Upper lobe of right lung (tissue), 1 donor: ENCODE results near the gene PRDM16. TPM values are rescaled to one million over a fixed set of nuclear protein-coding genes. Genes with fewer than 3 reads are reported as not detected.
A peak's percentile ranks its signal among the peaks of the same experiment; 100 is the strongest.

ENCODE experiments used
- ATAC-seq: fragments of 200-7000 bp; cut with Tn5 transposase; one replicate; pipeline ENCODE4 v1.9.1; 2020; ENCODE audit warnings: mild to moderate bottlenecking, moderate library complexity
- DNase-seq: peaks from one replicate; pipeline ENCODE4 v3.0.0-alpha.2; 2020
- H3K27ac ChIP-seq: fragments of 200-600 bp; one replicate; pipeline ENCODE4 v1.8.0; 2022
- H3K27me3 ChIP-seq: fragments of 200-600 bp; one replicate; pipeline ENCODE4 v1.8.0; 2022; ENCODE audit warnings: mild to moderate bottlenecking
- H3K36me3 ChIP-seq: fragments of 200-600 bp; one replicate; pipeline ENCODE4 v1.8.0; 2022
- H3K4me1 ChIP-seq: fragments of 200-600 bp; one replicate; pipeline ENCODE4 v1.8.0; 2022
- H3K4me3 ChIP-seq: fragments of 200-600 bp; one replicate; pipeline ENCODE4 v1.8.0; 2022; ENCODE audit warnings: mild to moderate bottlenecking
- H3K9me3 ChIP-seq: fragments of 200-600 bp; one replicate; pipeline ENCODE4 v1.8.0; 2022
- CTCF ChIP-seq: fragments of 200-600 bp; IDR thresholded peaks from one replicate; pipeline ENCODE4 v1.8.0; 2022; ENCODE audit warnings: antibody characterized with exemption
- intact Hi-C: fragments of 100-400 bp; cut with DNase I; formaldehyde crosslinking; loops from one replicate; pipeline ENCODE4 v1.11.0; 2022
- total RNA-seq: library from RNA; stranded (reverse); fragmentation: NEBNext Ultra II Directional; extraction: Animal tissue kit (Norgen Biotek cat#: 25700); gene quantifications from one replicate; pipeline ENCODE4 v1.2.1, GENCODE V29; 2021
- donor health status: DM: no; HTN: yes; CAD: no; lungs with severe emphysema.

The PRDM16 gene
- total RNA-seq, 1 donor from 2014 or later: 21.0 TPM

- peaks cover 4% of the 10 kb centered on the region for H3K27me3 ChIP-seq
- H3K9me3 ChIP-seq: no peaks in the 10 kb centered on the region
- no peaks in the 10 kb centered on the region for H3K4me1 ChIP-seq
- intact Hi-C loops: no loop called here
- H3K27ac ChIP-seq: no peak overlapping the region
- no peak overlapping the region for H3K4me3 ChIP-seq
- ATAC-seq: peak; percentile 87
- H3K36me3 ChIP-seq: no peaks in the 10 kb centered on the region
- peak; percentile 86 for DNase-seq
- no peak for TF ChIP-seq CTCF
Observed at GRCh38 chr1:3423245-3423829, 354.3 kb downstream of the PRDM16 start.

- Histone ChIP-seq H3K27me3 (peaks cover 4% of the 10 kb centered on the region), H3K4me1 (no peaks in the 10 kb centered on the region), H3K9me3 (no peaks in the 10 kb centered on the region), H3K27ac (no peak overlapping the region), H3K4me3 (no peak overlapping the region), H3K36me3 (no peaks in the 10 kb centered on the region)
- ATAC-seq (no peak), DNase-seq (no peak)
- intact Hi-C loops: no loop called here
- TF ChIP-seq CTCF: no peak
Observed at GRCh38 chr1:3423896-3424611, 355.1 kb downstream of the PRDM16 start.

GRCh38 chr1:3425486-3426215, 356.6 kb downstream of the PRDM16 start:
- Histone ChIP-seq H3K27ac (no peak overlapping the region), H3K4me3 (no peak overlapping the region), H3K9me3 (no peaks in the 10 kb centered on the region), H3K36me3 (no peaks in the 10 kb centered on the region), H3K27me3 (peaks cover 4% of the 10 kb centered on the region), H3K4me1 (no peaks in the 10 kb centered on the region)
- no peak for TF ChIP-seq CTCF
- ATAC-seq: no peak
- intact Hi-C loops: no loop called here
- DNase-seq: no peak

GRCh38 chr1:3426956-3427535, 358.0 kb downstream of the PRDM16 start:
- Histone ChIP-seq H3K36me3 (no peaks in the 10 kb centered on the region), H3K9me3 (no peaks in the 10 kb centered on the region), H3K27me3 (peaks cover 4% of the 10 kb centered on the region), H3K4me1 (no peaks in the 10 kb centered on the region), H3K27ac (no peak overlapping the region), H3K4me3 (no peak overlapping the region)
- no peak for ATAC-seq
- intact Hi-C loops: no loop called here
- DNase-seq: no peak
- TF ChIP-seq CTCF: no peak

GRCh38 chr1:3427711-3428704, 359.0 kb downstream of the PRDM16 start:
- no peaks in the 10 kb centered on the region for H3K36me3 ChIP-seq
- DNase-seq: no peak

More at GRCh38 chr1:3427711-3428704, 359.0 kb downstream of the PRDM16 start:
- H3K9me3 ChIP-seq: no peaks in the 10 kb centered on the region
- peaks cover 4% of the 10 kb centered on the region for H3K27me3 ChIP-seq
- no peaks in the 10 kb centered on the region for H3K4me1 ChIP-seq
- ATAC-seq: no peak
- intact Hi-C loops: no loop called here
- no peak overlapping the region for H3K4me3 ChIP-seq
- H3K27ac ChIP-seq: no peak overlapping the region
- no peak for TF ChIP-seq CTCF
